OCI-LY7 (cell line): ENCODE results near the gene C2orf42.
"Not testable (repeated sequence)": the region's sequence is repeated elsewhere in the genome, so short reads cannot be mapped to it uniquely, and the experiment has no call there.

Experiments used
- CTCF ChIP-seq: fragments of 200-600 bp; sonication (generic); conservative IDR thresholded peaks from 2 replicates; pipeline ENCODE4 v1.5.1; 2014; ENCODE audit warnings: mild to moderate bottlenecking, antibody characterized with exemption, low read length, moderate library complexity, mixed read lengths
- EZH2phosphoT487 ChIP-seq: fragments of 200-600 bp; sonication (generic); IDR thresholded peaks from 2 replicates; pipeline ENCODE4 v1.6.1; 2018; ENCODE audit warnings: low read depth, borderline replicate concordance, mild to moderate bottlenecking, mixed run types, antibody characterized with exemption, low read length, moderate library complexity, mixed read lengths

- TF ChIP-seq CTCF, EZH2phosphoT487: not testable (repeated sequence)
Measured at GRCh38 chr2:70187170-70187569, 3.6 kb downstream of the C2orf42 start.
